Measurements from ENCODE around the gene ASB8.
"Not testable (repeated sequence)": the region's sequence is repeated elsewhere in the genome, so short reads cannot be mapped to it uniquely, and the experiment has no call there.

The ASB8 gene

DNA sequence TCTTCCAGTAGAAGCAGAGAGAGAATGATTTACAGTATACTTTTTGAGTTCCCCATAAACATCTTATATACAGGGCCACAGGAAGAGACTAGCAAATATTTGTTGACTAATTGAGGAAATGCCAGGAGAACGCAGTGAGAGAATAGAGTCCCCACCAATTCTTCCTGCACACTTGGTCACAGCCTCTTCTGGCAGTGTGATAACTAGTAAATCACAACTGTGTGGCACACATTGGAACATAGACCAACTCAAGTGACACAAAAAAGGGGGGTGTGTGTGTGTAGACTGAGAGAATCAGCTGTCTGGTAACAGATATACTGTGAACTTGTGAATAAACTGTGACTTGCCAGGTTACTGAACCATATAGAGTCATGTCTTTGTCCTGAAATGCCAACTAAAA, 27.9 kb downstream of the ASB8 start:
- ChIA-PET CTCF (no interaction called here), POLR2A (ENCODE audit: low non-redundant PET) (no interaction called here)
- TF ChIP-seq, protein P1, sequence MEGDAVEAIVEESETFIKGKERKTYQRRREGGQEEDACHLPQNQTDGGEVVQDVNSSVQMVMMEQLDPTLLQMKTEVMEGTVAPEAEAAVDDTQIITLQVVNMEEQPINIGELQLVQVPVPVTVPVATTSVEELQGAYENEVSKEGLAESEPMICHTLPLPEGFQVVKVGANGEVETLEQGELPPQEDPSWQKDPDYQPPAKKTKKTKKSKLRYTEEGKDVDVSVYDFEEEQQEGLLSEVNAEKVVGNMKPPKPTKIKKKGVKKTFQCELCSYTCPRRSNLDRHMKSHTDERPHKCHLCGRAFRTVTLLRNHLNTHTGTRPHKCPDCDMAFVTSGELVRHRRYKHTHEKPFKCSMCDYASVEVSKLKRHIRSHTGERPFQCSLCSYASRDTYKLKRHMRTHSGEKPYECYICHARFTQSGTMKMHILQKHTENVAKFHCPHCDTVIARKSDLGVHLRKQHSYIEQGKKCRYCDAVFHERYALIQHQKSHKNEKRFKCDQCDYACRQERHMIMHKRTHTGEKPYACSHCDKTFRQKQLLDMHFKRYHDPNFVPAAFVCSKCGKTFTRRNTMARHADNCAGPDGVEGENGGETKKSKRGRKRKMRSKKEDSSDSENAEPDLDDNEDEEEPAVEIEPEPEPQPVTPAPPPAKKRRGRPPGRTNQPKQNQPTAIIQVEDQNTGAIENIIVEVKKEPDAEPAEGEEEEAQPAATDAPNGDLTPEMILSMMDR (conservative IDR thresholded peaks at IDR 0.05; ENCODE audit: low read depth) = no peak
- no peak overlapping the region for H3K27ac ChIP-seq
- no peak for DNase-seq (ENCODE audit: low spot score)

DNA sequence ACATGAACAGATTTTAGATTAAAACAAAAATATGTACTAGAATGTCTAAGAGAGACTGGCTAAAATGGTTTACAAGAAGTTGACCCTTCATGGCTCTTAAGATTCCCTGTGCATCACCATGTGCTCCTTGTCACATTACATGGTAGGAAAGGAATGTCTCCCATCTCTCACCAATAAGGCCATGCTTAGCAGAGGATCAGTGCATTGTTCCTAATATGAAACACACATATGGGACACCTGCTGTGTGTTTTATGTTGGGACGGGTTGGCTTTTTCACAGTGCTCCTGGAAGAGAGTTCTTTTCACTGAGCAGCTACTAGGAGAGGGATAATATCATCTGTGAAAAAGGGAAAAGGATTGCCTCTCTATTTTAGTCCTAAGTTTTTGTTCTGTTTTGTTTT, 28.5 kb downstream of the ASB8 start:
- CTCF ChIA-PET = no interaction called here

DNA sequence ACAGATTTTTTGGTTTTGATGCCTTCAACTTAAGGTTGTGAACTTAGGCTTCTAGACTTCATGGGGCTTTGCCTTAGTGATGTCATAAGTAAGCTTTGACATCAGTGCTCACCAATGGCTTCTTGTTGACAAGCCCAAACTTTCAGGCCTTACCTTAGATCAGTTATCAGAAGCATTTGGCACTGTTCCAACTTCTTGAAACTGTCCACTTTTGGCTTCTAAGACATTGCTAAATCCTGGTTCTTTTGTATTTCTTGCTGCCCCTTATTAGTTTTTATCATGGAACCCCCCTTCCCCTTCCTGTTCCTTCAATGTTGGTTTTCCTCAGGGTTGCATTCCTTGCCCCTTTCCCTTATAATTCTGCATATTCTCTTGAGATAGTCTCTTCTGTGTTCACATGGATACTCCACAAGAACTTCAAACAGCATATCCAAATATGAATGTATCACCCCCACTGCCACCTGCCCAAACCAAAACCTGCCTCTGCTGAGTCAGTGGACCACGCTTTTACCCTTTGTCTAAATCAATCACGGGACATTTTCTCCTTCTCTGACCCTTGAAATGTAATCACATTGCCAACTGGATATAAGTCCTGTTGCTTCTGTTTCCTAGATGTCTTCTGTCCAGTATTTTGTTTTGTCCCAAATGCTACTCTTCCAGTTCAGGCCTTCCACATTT, 30.2 kb downstream of the ASB8 start:
- TF ChIP-seq, protein P1 (conservative IDR thresholded peaks at IDR 0.05; ENCODE audit: low read depth) = no peak
- no peak overlapping the region for H3K27ac ChIP-seq
- DNase-seq (ENCODE audit: low spot score) = no peak
- POLR2A ChIA-PET (ENCODE audit: low non-redundant PET) = no interaction called here
- CTCF ChIA-PET = no interaction called here

More for the DNA sequence above, 28.5 kb downstream of the ASB8 start:
- DNase-seq (ENCODE audit: low spot score) = no peak
- POLR2A ChIA-PET (ENCODE audit: low non-redundant PET) = no interaction called here
- H3K27ac ChIP-seq = no peak overlapping the region
- TF ChIP-seq, protein P1 (conservative IDR thresholded peaks at IDR 0.05; ENCODE audit: low read depth) = no peak

DNA sequence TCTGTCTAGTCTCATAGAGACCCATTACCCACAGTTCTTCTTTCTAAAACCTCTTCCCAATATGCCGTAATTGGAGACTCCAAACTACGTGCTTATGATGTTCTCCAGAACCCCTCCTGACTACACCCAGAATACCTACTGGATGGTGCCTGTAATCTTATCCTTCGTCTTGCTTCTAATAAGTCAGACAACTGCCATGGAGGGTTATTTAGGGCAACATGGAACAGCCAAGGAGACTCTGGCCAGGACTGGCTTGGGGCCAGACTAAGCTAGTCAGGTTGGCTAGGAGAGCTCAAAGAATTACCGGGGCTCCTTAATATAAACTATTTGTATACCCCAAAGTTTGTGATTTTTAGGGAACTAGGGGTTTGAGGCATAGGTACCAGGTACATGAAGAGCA, 31.3 kb downstream of the ASB8 start:
- CTCF ChIA-PET = no interaction called here
- POLR2A ChIA-PET (ENCODE audit: low non-redundant PET) = no interaction called here
- DNase-seq (ENCODE audit: low spot score) = no peak

DNA sequence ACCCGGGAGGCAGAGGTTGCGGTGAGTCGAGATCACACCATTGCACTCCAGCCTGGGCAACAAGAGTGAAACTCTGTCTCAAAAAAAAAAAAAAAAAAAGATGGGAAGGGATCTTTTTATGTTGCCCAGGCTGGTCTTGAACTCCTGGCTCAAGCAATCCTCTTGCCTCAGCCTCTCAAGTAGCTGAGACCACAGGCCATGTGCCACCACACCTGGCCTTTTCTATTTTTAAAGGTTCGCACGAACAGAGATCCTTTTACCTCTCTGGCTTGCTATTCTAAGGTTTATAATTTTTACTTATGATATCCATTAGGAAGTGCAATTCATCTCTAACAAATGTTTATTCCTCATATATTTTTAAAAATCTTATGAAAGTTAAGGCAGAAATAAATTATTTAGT, 31.8 kb downstream of the ASB8 start:
- CTCF ChIA-PET = interaction anchor here (0.7 kb wide), 1 partner anchor 363 kb away, joined by 4 read pairs; no protein-coding TSS in a partner anchor
- POLR2A ChIA-PET (ENCODE audit: low non-redundant PET); DNase-seq (ENCODE audit: low spot score); H3K27ac ChIP-seq: not testable (repeated sequence)

More for the DNA sequence above, 31.3 kb downstream of the ASB8 start:
- no peak overlapping the region for H3K27ac ChIP-seq
- TF ChIP-seq, protein P1 (conservative IDR thresholded peaks at IDR 0.05; ENCODE audit: low read depth) = no peak

DNA sequence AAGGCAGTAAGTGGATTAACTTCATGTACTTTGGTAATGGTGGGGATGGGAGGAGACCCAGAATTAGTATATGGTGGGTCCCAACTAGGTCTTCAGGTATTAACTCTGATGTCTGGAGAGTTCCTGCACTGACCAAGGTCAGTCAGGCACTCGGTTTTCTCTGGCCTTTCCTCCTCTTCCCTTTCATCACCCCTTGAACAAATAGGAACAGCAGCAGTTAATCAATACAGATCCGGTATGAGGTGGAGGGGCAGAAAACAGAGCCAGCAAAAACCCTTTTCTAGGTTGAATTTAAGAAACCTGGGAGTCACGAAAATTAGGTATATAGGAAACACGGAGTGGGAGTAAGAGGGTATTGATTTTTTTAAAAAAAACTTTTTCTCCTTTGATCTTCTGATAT, 34.1 kb downstream of the ASB8 start:
- CTCF ChIA-PET = no interaction called here
- DNase-seq (ENCODE audit: low spot score) = no peak
- POLR2A ChIA-PET (ENCODE audit: low non-redundant PET) = no interaction called here
- H3K27ac ChIP-seq = no peak overlapping the region
- TF ChIP-seq, protein P1 (conservative IDR thresholded peaks at IDR 0.05; ENCODE audit: low read depth) = no peak

DNA sequence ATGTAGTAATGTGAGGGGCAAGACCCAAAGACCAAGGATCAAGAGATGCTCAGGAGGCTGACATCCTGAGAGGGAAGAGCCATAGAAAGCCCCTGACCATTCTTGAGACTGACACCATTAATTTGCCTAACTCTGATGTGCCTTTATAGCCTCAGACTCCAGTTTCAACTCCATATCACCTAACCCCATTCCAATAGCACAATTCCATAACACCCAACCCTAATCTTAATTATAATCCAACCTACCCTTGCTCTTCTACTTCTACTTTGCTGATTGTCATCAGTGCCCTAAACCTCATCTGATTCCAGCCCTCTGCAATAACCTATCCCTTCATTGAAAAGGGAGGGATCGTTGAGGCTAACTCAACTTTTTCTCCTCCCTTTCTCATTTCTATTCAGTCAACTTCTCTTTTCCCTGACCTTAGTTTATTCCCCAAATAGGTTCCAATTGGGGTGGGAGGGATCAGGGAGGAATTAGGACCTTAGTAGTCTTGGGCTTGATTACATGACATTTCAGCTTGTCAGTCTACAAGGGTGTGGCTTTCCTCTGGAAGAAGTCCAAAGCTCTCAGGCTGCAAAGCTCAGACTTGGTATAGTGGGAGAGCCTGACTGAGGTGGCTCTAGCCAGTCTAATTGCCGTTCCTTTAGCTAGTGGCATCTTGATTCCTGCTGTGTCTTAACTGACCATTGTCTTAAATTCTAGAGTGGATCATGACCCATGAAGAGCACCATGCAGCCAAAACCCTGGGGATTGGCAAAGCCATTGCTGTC, 35.1 kb downstream of the ASB8 start:
- ChIA-PET CTCF (no interaction called here), POLR2A (ENCODE audit: low non-redundant PET) (interaction anchor here (0.5 kb wide), 1 partner anchor 293 kb away, joined by 3 read pairs; no protein-coding TSS in a partner anchor)
- TF ChIP-seq, protein P1 (conservative IDR thresholded peaks at IDR 0.05; ENCODE audit: low read depth) = no peak
- H3K27ac ChIP-seq = no peak overlapping the region
- DNase-seq (ENCODE audit: low spot score) = no peak
